Heart left ventricle (tissue), 13 donors: Measurements from ENCODE around the gene PIGS.

ENCODE experiments used
- CTCF ChIP-seq, 12 donors: fragments of 200-600 bp; sonication (generic) in 4 of 12; IDR thresholded peaks; one replicate each; pipeline versions ENCODE4 v1.5.0 to v1.8.0; 2018 to 2022; ENCODE audit warnings: antibody characterized with exemption in 12 of 12, mild to moderate bottlenecking in 5 of 12
- POLR2A ChIP-seq, 2 donors: fragments of 450-650 bp; IDR thresholded peaks; one replicate each; pipeline ENCODE4 v1.6.1; 2017; ENCODE audit warnings: antibody characterized with exemption in 2 of 2, mild to moderate bottlenecking in 2 of 2, moderate library complexity in 2 of 2
- donor health status: ischemic (EF 13 %, LVEDD 7.1; RV severe dilation, severe dysfunction).
- donor health status: DM: no; HTN: yes; CAD: no.
- donor health status: DM: no; HTN: no; CAD: no.
- donor health status: ischemic (EF 25% LVEDD 6.9; RV normal size, moderate dysfunction).
- donor health status: ischemic (EF 25% LVEDD 5.7; RV mildly dilated, moderate dysfunction).
- donor health status: ischemic (EF 35%, LVEDD 5.7; RV mildly dilated, moderate dysfunction).
- donor health status: nonischemic (EF 11% LVEDD 7.7; RV severe dilation, severe dysfunction).
- donor health status: DM: yes; HTN: yes; CAD: no.
- donor health status: PGD.
- donor health status: ischemic (EF 29% LVEDD 5.4; RV normal size, mild dysfunction).
- donor health status: nonischemic (EF 23%, LVEDD 6.1; RV moderate dilation, normal function).

GRCh38 chr17:28615260-28615940 lies 44.1 kb upstream of the PIGS start:
- TF ChIP-seq CTCF (IDR thresholded peaks at IDR 0.05): no peak
- no peak for TF ChIP-seq POLR2A (IDR thresholded peaks at IDR 0.05)
